Right lobe of liver (tissue), 6 donors: ENCODE results near the gene MYH6. TPM values are rescaled to one million over a fixed set of nuclear protein-coding genes. Genes with fewer than 3 reads are reported as not detected.
A peak's percentile ranks its signal among the peaks of the same experiment; 100 is the strongest.

Source experiments
- ATAC-seq, 4 donors: fragments of 200-7000 bp; cut with Tn5 transposase; one replicate each; pipeline ENCODE4 v1.9.1; 2020; ENCODE audit warnings: mild to moderate bottlenecking in 4 of 4, moderate library complexity in 4 of 4
- DNase-seq, 3 donors: peaks; one replicate each; pipeline ENCODE4 v3.0.0-alpha.2; 2020
- H3K27ac ChIP-seq, 3 donors: fragments of 200-600 bp; one replicate each; pipeline ENCODE4 v1.8.0; 2022
- H3K27me3 ChIP-seq, 2 donors: fragments of 200-600 bp; one replicate each; pipeline ENCODE4 v1.8.0; 2022
- H3K36me3 ChIP-seq, 4 donors: fragments of 200-600 bp; sonication (generic) in 1 of 4; one replicate each; pipeline versions ENCODE4 v1.5.1 to v1.8.0; 2017 to 2022; ENCODE audit warnings: control low read depth in 1 of 4
- H3K4me1 ChIP-seq, 4 donors: fragments of 200-600 bp; sonication (generic) in 1 of 4; one replicate each; pipeline versions ENCODE4 v1.5.1 to v1.8.0; 2017 to 2022; ENCODE audit warnings: control low read depth in 1 of 4
- H3K4me3 ChIP-seq, 3 donors: fragments of 200-600 bp; one replicate each; pipeline ENCODE4 v1.8.0; 2022
- H3K9me3 ChIP-seq, 4 donors: fragments of 200-600 bp; sonication (generic) in 1 of 4; one replicate each; pipeline versions ENCODE4 v1.5.1 to v1.8.0; 2017 to 2022; ENCODE audit warnings: control low read depth in 1 of 4
- CTCF ChIP-seq, 4 donors: fragments of 200-600 bp in 3 of 4; fragments of 450-650 bp in 1 of 4; IDR thresholded peaks; one replicate each; pipeline versions ENCODE4 v1.5.1 to v1.8.0; 2016 to 2022; ENCODE audit warnings: antibody characterized with exemption in 4 of 4, mild to moderate bottlenecking in 2 of 4
- POLR2A ChIP-seq: fragments of 450-650 bp; IDR thresholded peaks from one replicate; pipeline ENCODE4 v1.6.1; 2017; ENCODE audit warnings: antibody characterized with exemption, mild to moderate bottlenecking
- WGBS: methylation state at CpG from one replicate; pipeline ENCODE4 v1.1.6; 2018; ENCODE audit warnings: low coverage, low lambda C conversion rate; ENCODE audit not compliant: insufficient coverage; ENCODE audit errors: missing lambda C conversion rate; 5-methylcytosine and 5-hydroxymethylcytosine counted together
- intact Hi-C, 2 donors: fragments of 100-400 bp; cut with DNase I; formaldehyde crosslinking; loops; one replicate each; pipeline versions ENCODE4 v1.11.2 to v1.14.1; 2022
- total RNA-seq, 6 experiments: library from RNA; depleted of rRNA in 2 of 6; stranded (reverse); fragments of >200 nt in 2 of 6; fragmentation: NEBNext Ultra II Directional in 3 of 6; extraction: Animal tissue kit (Norgen Biotek cat#: 25700) in 3 of 6; gene quantifications; one replicate each; pipeline versions ENCODE4 v1.1.0 to v1.2.4, GENCODE V29; 2016 to 2023
- donor health status: DM: no; HTN: yes; CAD: no.
- donor health status: DM: no; HTN: no; CAD: no.
- donor health status: DM: no; HTN: no; CAD: no.
- donor health status: DM: no; HTN: yes; CAD: no.
- donor health status: DM: no; HTN: yes; CAD: no.

The MYH6 gene
- total RNA-seq, 6 experiments from 2014 or later = 0.07 to 1.00 (median 0.13) TPM; not detected in 1

GRCh38 chr14:23442721-23443356, 34.8 kb upstream of the MYH6 start:
- no peak for ATAC-seq
- TF ChIP-seq CTCF (IDR thresholded peaks at IDR 0.05) (no peak), POLR2A (no peak)
- Histone ChIP-seq H3K4me3 (no peak overlapping the region), H3K4me1 (no peaks in the 10 kb centered on the region), H3K27me3 (no peaks in the 10 kb centered on the region), H3K36me3 (no peaks in the 10 kb centered on the region), H3K27ac (no peak overlapping the region), H3K9me3 (no peaks in the 10 kb centered on the region)
- no peak for DNase-seq
- 66% methylated on average over 3 of the region's 9 CpGs for WGBS
- intact Hi-C loops = no loop called here

GRCh38 chr14:23441076-23441475, 33.0 kb upstream of the MYH6 start:
- intact Hi-C loops = no loop called here
- ATAC-seq = peak in 1 of 4 donors; percentile 29
- TF ChIP-seq POLR2A (no peak), CTCF (IDR thresholded peaks at IDR 0.05) (no peak)
- Histone ChIP-seq H3K36me3 (no peaks in the 10 kb centered on the region), H3K4me3 (no peak overlapping the region), H3K4me1 (no peaks in the 10 kb centered on the region), H3K27me3 (no peaks in the 10 kb centered on the region), H3K9me3 (no peaks in the 10 kb centered on the region), H3K27ac (no peak overlapping the region)
- 35% methylated on average over 1 of the region's 1 CpG for WGBS
- DNase-seq = no peak

GRCh38 chr14:23439107-23439835, 31.2 kb upstream of the MYH6 start:
- no peaks in the 10 kb centered on the region for H3K27me3 ChIP-seq
- ATAC-seq (no peak), DNase-seq (peak in 1 of 3 donors; percentile 23)
- no peak overlapping the region for H3K27ac ChIP-seq
- WGBS = 59% methylated on average over 4 of the region's 6 CpGs
- no peak overlapping the region for H3K4me3 ChIP-seq
- H3K36me3 ChIP-seq = no peaks in the 10 kb centered on the region
- no peaks in the 10 kb centered on the region for H3K4me1 ChIP-seq
- intact Hi-C loops = no loop called here
- H3K9me3 ChIP-seq = no peaks in the 10 kb centered on the region
- TF ChIP-seq POLR2A (no peak), CTCF (IDR thresholded peaks at IDR 0.05) (no peak)

- Histone ChIP-seq H3K27me3 (no peaks in the 10 kb centered on the region), H3K9me3 (no peaks in the 10 kb centered on the region), H3K27ac (no peak overlapping the region), H3K4me1 (no peaks in the 10 kb centered on the region), H3K36me3 (no peaks in the 10 kb centered on the region), H3K4me3 (no peak overlapping the region)
- no peak for ATAC-seq
- DNase-seq = peak in 1 of 3 donors; percentile 23
- intact Hi-C loops = no loop called here
- WGBS = 46% methylated on average over 12 of the region's 15 CpGs
- TF ChIP-seq CTCF (IDR thresholded peaks at IDR 0.05) (no peak), POLR2A (no peak)
Measured at GRCh38 chr14:23438101-23438971, 30.3 kb upstream of the MYH6 start.
